Spleen (tissue), 11 donors: ENCODE data around the gene SLC11A2. TPM values are rescaled to one million over a fixed set of nuclear protein-coding genes. Genes with fewer than 3 reads are reported as not detected.

Experiments used
- DNase-seq: peaks from one replicate; pipeline ENCODE4 v3.0.0-alpha.2; 2020
- H3K27ac ChIP-seq, 8 donors: fragments of 200-600 bp; sonication (generic) in 7 of 8; 1 replicate in 4 of 8; 2 replicates in 4 of 8; pipeline versions ENCODE4 v1.5.0 to v1.8.0; 2016 to 2021; ENCODE audit warnings: inconsistent platforms in 4 of 8, mild to moderate bottlenecking in 4 of 8, moderate library complexity in 1 of 8
- H3K27me3 ChIP-seq, 7 donors: fragments of 200-600 bp; sonication (generic) in 6 of 7; replicated peaks in 1 of 7; 1 replicate in 4 of 7; 2 replicates in 3 of 7; pipeline versions ENCODE4 v1.5.0 to v1.8.0; 2016 to 2021; ENCODE audit warnings: inconsistent platforms in 3 of 7, mild to moderate bottlenecking in 1 of 7
- H3K36me3 ChIP-seq, 6 donors: fragments of 200-600 bp; sonication (generic) in 5 of 6; 1 replicate in 4 of 6; 2 replicates in 2 of 6; pipeline versions ENCODE4 v1.5.0 to v1.8.0; 2016 to 2021; ENCODE audit warnings: inconsistent platforms in 2 of 6
- H3K4me1 ChIP-seq, 6 donors: fragments of 200-600 bp; sonication (generic) in 5 of 6; 1 replicate in 3 of 6; 2 replicates in 3 of 6; pipeline versions ENCODE4 v1.5.0 to v1.8.0; 2016 to 2021; ENCODE audit warnings: inconsistent platforms in 3 of 6
- H3K4me3 ChIP-seq, 8 donors: fragments of 200-600 bp; sonication (generic) in 7 of 8; 1 replicate in 4 of 8; 2 replicates in 4 of 8; pipeline versions ENCODE4 v1.5.0 to v1.8.0; 2016 to 2021; ENCODE audit warnings: inconsistent platforms in 4 of 8, mild to moderate bottlenecking in 4 of 8, moderate library complexity in 2 of 8
- H3K9me3 ChIP-seq, 8 donors: fragments of 200-600 bp; sonication (generic) in 7 of 8; 1 replicate in 4 of 8; 2 replicates in 4 of 8; pipeline versions ENCODE4 v1.5.0 to v1.8.0; 2016 to 2021; ENCODE audit warnings: inconsistent platforms in 4 of 8
- POLR2A ChIP-seq, 3 donors: fragments of 450-650 bp; IDR thresholded peaks; one replicate each; pipeline ENCODE4 v1.5.1; 2017; ENCODE audit warnings: antibody characterized with exemption in 3 of 3, mild to moderate bottlenecking in 1 of 3
- POLR2AphosphoS5 ChIP-seq, 3 donors: sonication (generic); formaldehyde crosslinking; IDR thresholded peaks; one replicate each; pipeline ENCODE4 v1.5.1; 2017; ENCODE audit warnings: antibody characterized with exemption in 3 of 3
- WGBS, 5 donors: extraction: QIAGEN DNeasy Blood & Tissue Kit in 3 of 5; methylation state at CpG; one replicate each; pipeline versions ENCODE4 v1.1.5 to v1.1.7; 2013 to 2018; 5-methylcytosine and 5-hydroxymethylcytosine counted together
- intact Hi-C: fragments of 100-400 bp; cut with DNase I; formaldehyde crosslinking; loops from one replicate; pipeline ENCODE4 v1.15.0; 2023; ENCODE audit warnings: low total_unique reads
- polyA plus RNA-seq, 3 donors: library from polyadenylated mRNA; stranded (reverse); fragments of 200-250 nt; gene quantifications; one replicate each; pipeline ENCODE4 v1.2.1, GENCODE V29; 2013
- total RNA-seq, 7 donors: library from RNA; depleted of rRNA in 3 of 7; stranded (reverse); fragments of >200 nt in 3 of 7; fragmentation: NEBNext Ultra II Directional in 4 of 7; extraction: Animal tissue kit (Norgen Biotek cat#: 25700) in 4 of 7; gene quantifications; one replicate each; pipeline versions ENCODE4 v1.1.0 to v1.2.1, GENCODE V29; 2016 to 2021
- TF ChIP-seq, protein P1 (sequence below), 11 experiments: fragments of 200-600 bp in 7 of 11; fragments of 450-650 bp in 4 of 11; sonication (generic) in 4 of 11; IDR thresholded peaks in 8 of 11; conservative IDR thresholded peaks in 3 of 11; 1 replicate in 7 of 11; 2 replicates in 4 of 11; pipeline versions ENCODE4 v1.4.0 to v1.8.0; 2016 to 2021; ENCODE audit warnings: antibody characterized with exemption in 11 of 11, inconsistent platforms in 4 of 11, mild to moderate bottlenecking in 1 of 11
- donor health status: healthy with polysubstance abuse.
- donor health status: DM: no; HTN: no; CAD: no; lungs with moderate emphysema.
- donor health status: DM: no; HTN: no; CAD: no.
- donor health status: Bipolar disorder and iron deficiency.
- donor health status: healthy.
- donor health status: DM: no; HTN: no; CAD: no.
- donor health status: DM: yes; HTN: yes; CAD: no.

SLC11A2 gene
- total and polyA plus RNA-seq, 10 donors: 7.7 to 54.4 (median 40.7) TPM

DNA sequence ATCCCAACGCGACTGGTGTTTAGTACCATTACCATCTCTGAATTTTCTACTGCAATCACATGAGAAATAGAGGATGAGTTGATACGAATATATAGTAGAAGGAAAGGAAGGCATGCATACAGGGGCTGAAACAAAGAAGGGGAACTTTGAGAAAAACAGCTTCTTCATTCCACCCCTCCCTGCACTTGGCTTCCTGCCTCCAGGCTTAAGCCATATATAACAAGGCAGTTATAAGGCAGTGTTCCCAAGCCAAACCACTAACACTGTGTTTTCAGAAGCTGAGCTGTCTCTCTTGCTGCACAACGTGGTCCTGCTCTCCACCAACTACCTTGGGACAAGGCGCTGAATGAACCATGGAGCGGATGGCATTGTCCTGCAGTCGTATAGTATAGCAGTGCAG, 32.9 kb upstream of the SLC11A2 start:
- Histone ChIP-seq H3K4me1 (no peaks in the 10 kb centered on the region), H3K36me3 (peaks cover 0 to 100% (median 90%) of the 10 kb centered on the region in 6 donors), H3K27ac (no peak overlapping the region), H3K4me3 (no peak overlapping the region), H3K9me3 (no peaks in the 10 kb centered on the region), H3K27me3 (no peaks in the 10 kb centered on the region)
- intact Hi-C loops: no loop called here
- DNase-seq: no peak
- TF ChIP-seq POLR2A (IDR thresholded peaks at IDR 0.05) (no peak), POLR2AphosphoS5 (IDR thresholded peaks at IDR 0.05) (no peak)
- TF ChIP-seq, protein P1, sequence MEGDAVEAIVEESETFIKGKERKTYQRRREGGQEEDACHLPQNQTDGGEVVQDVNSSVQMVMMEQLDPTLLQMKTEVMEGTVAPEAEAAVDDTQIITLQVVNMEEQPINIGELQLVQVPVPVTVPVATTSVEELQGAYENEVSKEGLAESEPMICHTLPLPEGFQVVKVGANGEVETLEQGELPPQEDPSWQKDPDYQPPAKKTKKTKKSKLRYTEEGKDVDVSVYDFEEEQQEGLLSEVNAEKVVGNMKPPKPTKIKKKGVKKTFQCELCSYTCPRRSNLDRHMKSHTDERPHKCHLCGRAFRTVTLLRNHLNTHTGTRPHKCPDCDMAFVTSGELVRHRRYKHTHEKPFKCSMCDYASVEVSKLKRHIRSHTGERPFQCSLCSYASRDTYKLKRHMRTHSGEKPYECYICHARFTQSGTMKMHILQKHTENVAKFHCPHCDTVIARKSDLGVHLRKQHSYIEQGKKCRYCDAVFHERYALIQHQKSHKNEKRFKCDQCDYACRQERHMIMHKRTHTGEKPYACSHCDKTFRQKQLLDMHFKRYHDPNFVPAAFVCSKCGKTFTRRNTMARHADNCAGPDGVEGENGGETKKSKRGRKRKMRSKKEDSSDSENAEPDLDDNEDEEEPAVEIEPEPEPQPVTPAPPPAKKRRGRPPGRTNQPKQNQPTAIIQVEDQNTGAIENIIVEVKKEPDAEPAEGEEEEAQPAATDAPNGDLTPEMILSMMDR (IDR thresholded peaks at IDR 0.05 in 8 of 11, conservative IDR thresholded peaks at IDR 0.05 in 3 of 11): no peak
- WGBS, 5 donors: 80 to 88% (median 83%) methylated on average over 7 of the region's 7 CpGs

DNA sequence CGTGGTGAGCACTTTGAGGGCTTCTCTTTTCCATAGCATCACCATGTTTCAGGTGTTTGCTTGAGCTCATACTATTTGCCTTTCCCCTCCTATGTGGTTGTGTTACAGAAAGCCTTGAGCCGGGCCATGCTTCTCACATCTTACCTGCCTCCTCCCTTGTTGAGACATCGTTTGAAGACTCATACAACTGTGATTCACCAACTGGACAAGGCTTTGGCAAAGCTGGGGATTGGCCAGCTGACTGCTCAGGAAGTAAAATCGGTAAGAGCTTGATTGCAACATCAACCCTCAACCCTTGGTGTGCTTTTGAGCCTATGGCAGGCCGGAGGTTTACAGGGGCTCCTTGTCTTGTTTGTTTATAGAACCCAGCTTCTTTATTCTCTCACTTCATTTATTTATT, 30.1 kb upstream of the SLC11A2 start:
- Histone ChIP-seq H3K27ac (no peak overlapping the region), H3K4me1 (peaks cover 0 to 7% (median 0%) of the 10 kb centered on the region in 6 donors), H3K9me3 (no peaks in the 10 kb centered on the region), H3K4me3 (no peak overlapping the region), H3K27me3 (no peaks in the 10 kb centered on the region), H3K36me3 (peaks cover 0 to 100% (median 90%) of the 10 kb centered on the region in 6 donors)
- no peak for TF ChIP-seq POLR2AphosphoS5 (IDR thresholded peaks at IDR 0.05)
- 57 to 83% (median 74%) methylated on average over 5 of the region's 5 CpGs for WGBS, 5 donors
- DNase-seq: no peak
- intact Hi-C loops: no loop called here

DNA sequence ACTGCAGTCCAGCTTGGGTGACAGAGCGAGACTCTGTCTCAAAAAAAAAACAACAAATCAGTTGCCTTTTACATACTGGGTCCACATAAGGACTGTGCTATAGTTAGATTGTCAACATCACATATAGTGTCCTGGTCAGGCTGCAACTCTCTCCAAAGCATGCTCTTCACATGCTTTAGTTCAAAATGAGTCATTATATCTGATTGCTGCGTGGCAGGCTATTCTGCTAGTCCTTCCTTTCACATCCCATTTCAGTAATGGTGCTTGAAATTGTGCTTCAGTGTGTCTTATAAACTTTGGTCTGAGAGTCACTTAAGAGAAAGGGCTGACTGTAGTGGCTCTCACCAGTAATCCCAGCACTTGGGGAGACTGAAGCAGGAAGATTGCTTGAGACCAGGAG, 28.9 kb upstream of the SLC11A2 start:
- no peak for DNase-seq
- Histone ChIP-seq H3K27ac (no peak overlapping the region), H3K27me3 (no peaks in the 10 kb centered on the region), H3K9me3 (no peaks in the 10 kb centered on the region), H3K4me1 (peaks cover 0 to 19% (median 1%) of the 10 kb centered on the region in 6 donors), H3K4me3 (no peak overlapping the region), H3K36me3 (peaks cover 0 to 100% (median 82%) of the 10 kb centered on the region in 6 donors)
- intact Hi-C loops: no loop called here
- no peak for TF ChIP-seq POLR2A (IDR thresholded peaks at IDR 0.05)
- no peak for TF ChIP-seq POLR2AphosphoS5 (IDR thresholded peaks at IDR 0.05)
- TF ChIP-seq, protein P1 (IDR thresholded peaks at IDR 0.05 in 8 of 11, conservative IDR thresholded peaks at IDR 0.05 in 3 of 11): no peak
- 89 to 94% (median 92%) methylated on average over 2 of the region's 2 CpGs for WGBS, 5 donors

DNA sequence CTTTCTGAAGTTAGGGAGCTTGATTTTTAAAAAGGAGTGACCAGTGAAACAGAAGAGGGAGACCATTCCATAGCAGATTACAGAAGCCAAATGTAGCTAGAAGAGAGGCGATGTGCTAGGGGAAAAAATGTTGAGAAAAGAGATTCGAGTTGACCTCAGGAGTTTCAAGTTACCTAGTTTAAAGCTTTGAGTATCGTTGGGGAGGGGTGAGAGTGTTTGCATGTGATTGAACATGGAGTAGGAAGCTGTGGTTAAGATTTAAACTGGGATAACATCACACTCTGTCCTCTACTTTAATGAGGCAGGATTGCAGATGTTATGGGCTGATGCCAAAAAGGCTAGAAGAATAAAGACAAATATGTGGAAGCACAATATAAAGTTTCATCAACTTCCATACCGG, 25.6 kb upstream of the SLC11A2 start:
- Histone ChIP-seq H3K27me3 (no peaks in the 10 kb centered on the region), H3K36me3 (peaks cover 0 to 69% (median 50%) of the 10 kb centered on the region in 6 donors), H3K4me1 (peaks cover 18 to 47% (median 25%) of the 10 kb centered on the region in 6 donors), H3K27ac (no peak overlapping the region), H3K9me3 (no peaks in the 10 kb centered on the region), H3K4me3 (no peak overlapping the region)
- intact Hi-C loops: no loop called here
- WGBS, 5 donors: 51 to 70% (median 62%) methylated on average over 4 of the region's 4 CpGs
- DNase-seq: no peak
- no peak for TF ChIP-seq POLR2A (IDR thresholded peaks at IDR 0.05)
- TF ChIP-seq, protein P1 (IDR thresholded peaks at IDR 0.05 in 8 of 11, conservative IDR thresholded peaks at IDR 0.05 in 3 of 11): no peak
- no peak for TF ChIP-seq POLR2AphosphoS5 (IDR thresholded peaks at IDR 0.05)
